CD14-positive monocyte (primary cell): ENCODE measurements around the gene ARFGAP3. TPM values are rescaled to one million over a fixed set of nuclear protein-coding genes. Genes with fewer than 3 reads are reported as not detected.

Experiments used
- DNase-seq, 3 donors: peaks; one replicate each; pipeline ENCODE4 v3.0.0-alpha.2; 2011 to 2022
- H2AFZ ChIP-seq: 2 replicates; pipeline ENCODE4 v1.6.0; 2012; ENCODE audit warnings: mild to moderate bottlenecking, low read depth, low read length, inconsistent platforms; ENCODE audit not compliant: insufficient read depth, poor library complexity, severe bottlenecking
- H3K27ac ChIP-seq, 2 donors: 1 replicate in 1 of 2; 2 replicates in 1 of 2; pipeline ENCODE4 v1.5.1; 2012 to 2013; ENCODE audit warnings: low read length in 2 of 2, control low read depth in 1 of 2, inconsistent platforms in 1 of 2, low read depth in 1 of 2, mild to moderate bottlenecking in 1 of 2
- H3K27me3 ChIP-seq, 2 donors: one replicate each; pipeline versions ENCODE4 v1.6.0 to v1.6.1; 2011 to 2013; ENCODE audit warnings: low read length in 2 of 2; ENCODE audit not compliant: control insufficient read depth in 2 of 2, insufficient read depth in 2 of 2
- H3K36me3 ChIP-seq, 2 donors: replicated peaks in 1 of 2; 1 replicate in 1 of 2; 2 replicates in 1 of 2; pipeline versions ENCODE4 v1.5.1 to v1.6.1; 2012 to 2013; ENCODE audit warnings: low read length in 2 of 2, control low read depth in 1 of 2, inconsistent platforms in 1 of 2, mild to moderate bottlenecking in 1 of 2; ENCODE audit not compliant: insufficient read depth in 2 of 2, control insufficient read depth in 1 of 2
- H3K4me1 ChIP-seq, 2 donors: 1 replicate in 1 of 2; 2 replicates in 1 of 2; pipeline versions ENCODE4 v1.5.1 to v1.6.1; 2012 to 2013; ENCODE audit warnings: low read length in 2 of 2, control low read depth in 1 of 2, inconsistent platforms in 1 of 2, mild to moderate bottlenecking in 1 of 2, moderate library complexity in 1 of 2; ENCODE audit not compliant: insufficient read depth in 2 of 2, control insufficient read depth in 1 of 2
- H3K4me2 ChIP-seq: replicated peaks from 2 replicates; pipeline ENCODE3; 2012; ENCODE audit warnings: low read length, moderate library complexity, mild to moderate bottlenecking; ENCODE audit not compliant: poor library complexity, severe bottlenecking; ENCODE audit errors: extremely low read depth
- H3K4me3 ChIP-seq, 3 experiments: fragments of 200-600 bp in 1 of 3; sonication (generic) in 1 of 3; replicated peaks in 1 of 3; 1 replicate in 2 of 3; 2 replicates in 1 of 3; pipeline ENCODE4 v1.5.1; 2011 to 2013; ENCODE audit warnings: low read length in 3 of 3, mild to moderate bottlenecking in 3 of 3, control low read depth in 2 of 3, low read depth in 2 of 3, inconsistent platforms in 1 of 3, moderate library complexity in 1 of 3
- H3K79me2 ChIP-seq: 2 replicates; pipeline ENCODE4 v1.6.0; 2012; ENCODE audit warnings: mild to moderate bottlenecking, control low read depth, inconsistent platforms, low read length, moderate library complexity; ENCODE audit not compliant: insufficient read depth
- H3K9ac ChIP-seq: 2 replicates; pipeline ENCODE4 v1.6.0; 2017; ENCODE audit warnings: low read length, mild to moderate bottlenecking; ENCODE audit not compliant: insufficient read depth, poor library complexity, severe bottlenecking
- H3K9me3 ChIP-seq, 2 donors: replicated peaks in 1 of 2; 1 replicate in 1 of 2; 2 replicates in 1 of 2; pipeline versions ENCODE4 v1.5.1 to v1.6.1; 2012 to 2013; ENCODE audit warnings: low read length in 2 of 2, control low read depth in 1 of 2; ENCODE audit not compliant: control insufficient read depth in 1 of 2, insufficient read depth in 1 of 2
- H4K20me1 ChIP-seq: 2 replicates; pipeline ENCODE4 v1.6.0; 2012; ENCODE audit warnings: mild to moderate bottlenecking, low read length, control low read depth, moderate library complexity; ENCODE audit not compliant: insufficient read depth
- H3K27ac Mint-ChIP-seq, 7 donors: one replicate each; pipeline ENCODE4 v1.8.0; 2020; ENCODE audit warnings: mild to moderate bottlenecking in 7 of 7, mixed read lengths in 7 of 7, moderate library complexity in 6 of 7, inconsistent platforms in 2 of 7
- H3K27me3 Mint-ChIP-seq, 3 donors: one replicate each; pipeline ENCODE4 v1.8.0; 2021 to 2022; ENCODE audit warnings: low read depth in 3 of 3, mild to moderate bottlenecking in 3 of 3, mixed read lengths in 3 of 3, moderate library complexity in 3 of 3, inconsistent platforms in 1 of 3
- H3K36me3 Mint-ChIP-seq, 2 donors: one replicate each; pipeline ENCODE4 v1.8.0; 2020; ENCODE audit warnings: mixed read lengths in 2 of 2, inconsistent platforms in 1 of 2, mild to moderate bottlenecking in 1 of 2
- H3K4me1 Mint-ChIP-seq: one replicate; pipeline ENCODE4 v1.8.0; 2020; ENCODE audit warnings: mild to moderate bottlenecking, mixed read lengths
- H3K4me3 Mint-ChIP-seq, 2 donors: one replicate each; pipeline ENCODE4 v1.8.0; 2020; ENCODE audit warnings: mild to moderate bottlenecking in 2 of 2, mixed read lengths in 2 of 2, moderate library complexity in 1 of 2
- H3K9me3 Mint-ChIP-seq, 7 donors: one replicate each; pipeline ENCODE4 v1.8.0; 2020 to 2022; ENCODE audit warnings: mixed read lengths in 7 of 7, mild to moderate bottlenecking in 6 of 7, moderate library complexity in 6 of 7, inconsistent platforms in 2 of 7
- WGBS: methylation state at CpG from one replicate; pipeline ENCODE4 v1.1.5; 2013; ENCODE audit warnings: missing lambda C conversion rate; ENCODE audit not compliant: insufficient coverage; 5-methylcytosine and 5-hydroxymethylcytosine counted together
- intact Hi-C, 2 donors: fragments of 100-400 bp; cut with micrococcal nuclease; formaldehyde crosslinking; loops; one replicate each; pipeline versions ENCODE4 v1.15.0 to v1.15.1; 2023
- polyA plus RNA-seq, 3 donors: library from polyadenylated mRNA; depleted of rRNA in 1 of 3; unstranded in 2 of 3; stranded (reverse) in 1 of 3; fragments of 300-500 nt in 2 of 3; fragments of >200 nt in 1 of 3; fragmentation: Illumina TruSeq in 2 of 3; gene quantifications; 1 replicate in 2 of 3; 2 replicates in 1 of 3; pipeline ENCODE4 v1.2.3, GENCODE V29; 2012 to 2021
- TF ChIP-seq, protein P1 (sequence below): fragments of 200-600 bp; IDR thresholded peaks from one replicate; pipeline ENCODE4 v1.8.0; 2022; ENCODE audit warnings: antibody characterized with exemption, mild to moderate bottlenecking

The ARFGAP3 gene
- polyA plus RNA-seq, 3 donors: 22.3 to 38.7 (median 34.8) TPM

DNA sequence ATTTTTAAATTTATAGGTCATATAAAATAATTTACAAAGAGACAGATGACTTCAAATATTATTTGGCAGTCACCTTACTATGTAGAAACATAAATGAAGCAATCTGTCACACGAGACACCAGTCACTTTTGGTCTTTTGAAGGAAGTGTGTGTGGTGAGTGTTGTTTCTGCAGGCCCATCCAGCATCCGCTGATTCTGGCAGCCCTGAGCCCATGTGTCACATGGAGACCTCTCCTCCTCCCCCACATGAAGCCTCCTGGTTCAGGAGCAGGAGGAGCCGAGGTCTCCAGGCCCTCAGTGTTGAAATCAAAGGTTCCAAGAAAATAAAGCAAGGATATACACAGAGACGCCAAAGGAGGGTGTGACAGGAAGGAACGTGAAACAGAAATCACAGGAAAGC lies 60.1 kb downstream of the ARFGAP3 start:
- H3K27ac Mint-ChIP-seq: peak overlapping the region in 4 of 7 donors; percentile 9 to 82 (median 56)
- Histone ChIP-seq H4K20me1 (no peaks in the 10 kb centered on the region), H3K9ac (no peak overlapping the region), H3K4me1 (peaks cover 0 to 20% of the 10 kb centered on the region in 2 donors), H3K79me2 (no peaks in the 10 kb centered on the region), H3K4me3 (no peak overlapping the region), H3K9me3 (no peaks in the 10 kb centered on the region), H3K36me3 (peaks cover 36 to 68% of the 10 kb centered on the region in 2 donors), H2AFZ (no peak overlapping the region), H3K27me3 (no peaks in the 10 kb centered on the region), H3K27ac (peak overlapping the region in 1 of 2 donors; percentile 65), H3K4me2 (no peak overlapping the region)
- WGBS: no CpG with 5 or more reads among the region's 5 CpGs
- peaks cover 10% of the 10 kb centered on the region for H3K4me1 Mint-ChIP-seq
- H3K36me3 Mint-ChIP-seq: peaks cover 62 to 80% of the 10 kb centered on the region in 2 donors
- peak in 1 of 3 donors; percentile 50 for DNase-seq
- no peaks in the 10 kb centered on the region for H3K27me3 Mint-ChIP-seq
- TF ChIP-seq, protein P1, sequence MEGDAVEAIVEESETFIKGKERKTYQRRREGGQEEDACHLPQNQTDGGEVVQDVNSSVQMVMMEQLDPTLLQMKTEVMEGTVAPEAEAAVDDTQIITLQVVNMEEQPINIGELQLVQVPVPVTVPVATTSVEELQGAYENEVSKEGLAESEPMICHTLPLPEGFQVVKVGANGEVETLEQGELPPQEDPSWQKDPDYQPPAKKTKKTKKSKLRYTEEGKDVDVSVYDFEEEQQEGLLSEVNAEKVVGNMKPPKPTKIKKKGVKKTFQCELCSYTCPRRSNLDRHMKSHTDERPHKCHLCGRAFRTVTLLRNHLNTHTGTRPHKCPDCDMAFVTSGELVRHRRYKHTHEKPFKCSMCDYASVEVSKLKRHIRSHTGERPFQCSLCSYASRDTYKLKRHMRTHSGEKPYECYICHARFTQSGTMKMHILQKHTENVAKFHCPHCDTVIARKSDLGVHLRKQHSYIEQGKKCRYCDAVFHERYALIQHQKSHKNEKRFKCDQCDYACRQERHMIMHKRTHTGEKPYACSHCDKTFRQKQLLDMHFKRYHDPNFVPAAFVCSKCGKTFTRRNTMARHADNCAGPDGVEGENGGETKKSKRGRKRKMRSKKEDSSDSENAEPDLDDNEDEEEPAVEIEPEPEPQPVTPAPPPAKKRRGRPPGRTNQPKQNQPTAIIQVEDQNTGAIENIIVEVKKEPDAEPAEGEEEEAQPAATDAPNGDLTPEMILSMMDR: no peak
- no peak overlapping the region for H3K4me3 Mint-ChIP-seq
- intact Hi-C loops: no loop called here
- H3K9me3 Mint-ChIP-seq: peaks cover 0 to 3% (median 0%) of the 10 kb centered on the region in 7 donors

DNA sequence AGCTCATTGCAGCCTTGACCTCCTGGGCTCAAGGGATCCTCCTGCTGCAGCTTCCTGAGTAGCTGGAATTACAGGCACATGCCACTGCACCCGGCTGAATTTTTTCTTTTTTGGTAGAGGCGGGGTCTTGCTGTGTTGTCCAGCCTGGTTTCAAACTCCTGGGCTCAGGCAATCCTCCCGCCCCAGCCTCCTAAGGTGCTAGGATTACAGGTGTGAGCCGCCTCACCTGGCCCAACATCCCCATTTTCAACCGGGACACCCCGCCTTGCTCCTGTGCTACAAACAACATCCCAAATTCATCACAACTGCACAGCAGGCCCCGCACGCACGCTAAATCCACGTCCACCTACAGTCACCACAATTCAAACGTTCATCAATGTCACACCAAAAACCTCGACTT lies 61.0 kb downstream of the ARFGAP3 start:
- Histone ChIP-seq H3K36me3 (peaks cover 29 to 59% of the 10 kb centered on the region in 2 donors), H3K4me1 (peaks cover 0 to 20% of the 10 kb centered on the region in 2 donors), H4K20me1 (no peaks in the 10 kb centered on the region), H3K9me3 (no peaks in the 10 kb centered on the region), H2AFZ (no peak overlapping the region), H3K4me3 (no peak overlapping the region), H3K79me2 (no peaks in the 10 kb centered on the region), H3K4me2 (no peak overlapping the region), H3K9ac (no peak overlapping the region), H3K27me3 (no peaks in the 10 kb centered on the region), H3K27ac (no peak overlapping the region)
- TF ChIP-seq, protein P1: no peak
- Mint-ChIP-seq H3K4me1 (peaks cover 10% of the 10 kb centered on the region), H3K36me3 (peaks cover 53 to 71% of the 10 kb centered on the region in 2 donors), H3K9me3 (peaks cover 0 to 3% (median 0%) of the 10 kb centered on the region in 7 donors), H3K27me3 (no peaks in the 10 kb centered on the region), H3K4me3 (no peak overlapping the region), H3K27ac (peak overlapping the region in 1 of 7 donors; percentile 72)
- WGBS: 88% methylated on average over 10 of the region's 12 CpGs
- intact Hi-C loops: no loop called here
- no peak for DNase-seq
